Measurements from ENCODE around the gene RGS3.

Gene RGS3

GRCh38 chr9:113584428-113585084, 121.0 kb downstream of the RGS3 start:
- no peak overlapping the region for H2BK5ac ChIP-seq (ENCODE audit: low read length)
- no peak overlapping the region for H2BK120ac ChIP-seq (ENCODE audit: low read depth, low read length)
- no peak overlapping the region for H3K9ac ChIP-seq (ENCODE audit: low read depth, low read length, poor library complexity)
- no peak overlapping the region for H2BK15ac ChIP-seq (ENCODE audit: low read length)
- H3K14ac ChIP-seq (ENCODE audit: low read length): no peak overlapping the region
- no peak overlapping the region for H2AK5ac ChIP-seq (ENCODE audit: low read depth, low read length)
- H3K79me1 ChIP-seq (ENCODE audit: low read depth, low read length): no peaks in the 10 kb centered on the region
- H4K8ac ChIP-seq (ENCODE audit: low read depth, low read length): no peak overlapping the region
- peaks cover 1 to 6% of the 10 kb centered on the region in 2 donors for H3K36me3 ChIP-seq (replicated peaks in 1 of 2; ENCODE audit: control insufficient read depth in 2 of 2, insufficient read depth in 2 of 2, low read length in 2 of 2)
- no peaks in the 10 kb centered on the region for H3K9me3 ChIP-seq (replicated peaks in 1 of 2; ENCODE audit: control insufficient read depth in 2 of 2, insufficient read depth in 1 of 2, low read depth in 1 of 2, low read length in 2 of 2)
- H3K18ac ChIP-seq (ENCODE audit: low read length): no peak overlapping the region
- no peak overlapping the region for H3K4me2 ChIP-seq (ENCODE audit: insufficient read depth, low read length, poor library complexity, severe bottlenecking)
- no peak overlapping the region for H3K23ac ChIP-seq (ENCODE audit: low read depth, low read length, poor library complexity)
- no peak overlapping the region for H3K27ac ChIP-seq (replicated peaks; ENCODE audit: low read length)
- no peak overlapping the region for H2BK12ac ChIP-seq (ENCODE audit: low read length)
- no peak overlapping the region for H3K4me3 ChIP-seq (ENCODE audit: low read length in 2 of 2)
- H3K4ac ChIP-seq (ENCODE audit: low read length): no peak overlapping the region
- no peaks in the 10 kb centered on the region for H3K27me3 ChIP-seq (ENCODE audit: control insufficient read depth in 3 of 3, insufficient read depth in 3 of 3, low read depth in 1 of 3, low read length in 3 of 3)
- H2AFZ ChIP-seq (ENCODE audit: low read length): no peak overlapping the region
- peaks cover 5 to 12% of the 10 kb centered on the region in 2 donors for H3K4me1 ChIP-seq (ENCODE audit: control insufficient read depth in 2 of 2, insufficient read depth in 1 of 2, low read depth in 1 of 2, low read length in 2 of 2)
- no peak overlapping the region for H4K91ac ChIP-seq (ENCODE audit: low read depth, low read length, poor library complexity)
- WGBS, 2 donors (ENCODE audit: extremely low coverage in 2 of 2, insufficient read length in 2 of 2, insufficient replicate concordance in 1 of 2): no CpG with 5 or more reads among the region's 5 CpGs
- no peak for DNase-seq (ENCODE audit: low spot score)

- Histone ChIP-seq H3K9me3 (replicated peaks in 1 of 2; ENCODE audit: control insufficient read depth in 2 of 2, insufficient read depth in 1 of 2, low read depth in 1 of 2, low read length in 2 of 2) (no peaks in the 10 kb centered on the region), H3K27ac (replicated peaks; ENCODE audit: low read length) (no peak overlapping the region), H3K4me3 (ENCODE audit: low read length in 2 of 2) (no peak overlapping the region), H2AK5ac (ENCODE audit: low read depth, low read length) (no peak overlapping the region), H3K4me1 (ENCODE audit: control insufficient read depth in 2 of 2, insufficient read depth in 1 of 2, low read depth in 1 of 2, low read length in 2 of 2) (peaks cover 3 to 12% of the 10 kb centered on the region in 2 donors), H3K79me1 (ENCODE audit: low read depth, low read length) (no peaks in the 10 kb centered on the region), H3K4me2 (ENCODE audit: insufficient read depth, low read length, poor library complexity, severe bottlenecking) (no peak overlapping the region), H2BK120ac (ENCODE audit: low read depth, low read length) (no peak overlapping the region), H3K27me3 (ENCODE audit: control insufficient read depth in 3 of 3, insufficient read depth in 3 of 3, low read depth in 1 of 3, low read length in 3 of 3) (no peaks in the 10 kb centered on the region), H3K4ac (ENCODE audit: low read length) (no peak overlapping the region), H2BK5ac (ENCODE audit: low read length) (no peak overlapping the region), H3K18ac (ENCODE audit: low read length) (no peak overlapping the region), H3K9ac (ENCODE audit: low read depth, low read length, poor library complexity) (no peak overlapping the region), H3K14ac (ENCODE audit: low read length) (no peak overlapping the region), H4K91ac (ENCODE audit: low read depth, low read length, poor library complexity) (no peak overlapping the region), H2BK12ac (ENCODE audit: low read length) (no peak overlapping the region), H4K8ac (ENCODE audit: low read depth, low read length) (no peak overlapping the region), H2BK15ac (ENCODE audit: low read length) (no peak overlapping the region), H2AFZ (ENCODE audit: low read length) (no peak overlapping the region), H3K36me3 (replicated peaks in 1 of 2; ENCODE audit: control insufficient read depth in 2 of 2, insufficient read depth in 2 of 2, low read length in 2 of 2) (peaks cover 1 to 6% of the 10 kb centered on the region in 2 donors), H3K23ac (ENCODE audit: low read depth, low read length, poor library complexity) (no peak overlapping the region)
- no CpG with 5 or more reads among the region's 4 CpGs for WGBS, 2 donors (ENCODE audit: extremely low coverage in 2 of 2, insufficient read length in 2 of 2, insufficient replicate concordance in 1 of 2)
- DNase-seq (ENCODE audit: low spot score): no peak
Measured at GRCh38 chr9:113585085-113585442, 121.5 kb downstream of the RGS3 start.

- Histone ChIP-seq H3K36me3 (replicated peaks in 1 of 2; ENCODE audit: control insufficient read depth in 2 of 2, insufficient read depth in 2 of 2, low read length in 2 of 2) (peaks cover 1 to 6% of the 10 kb centered on the region in 2 donors), H3K79me1 (ENCODE audit: low read depth, low read length) (no peaks in the 10 kb centered on the region), H2BK12ac (ENCODE audit: low read length) (no peak overlapping the region), H3K4ac (ENCODE audit: low read length) (no peak overlapping the region), H2BK120ac (ENCODE audit: low read depth, low read length) (no peak overlapping the region), H4K91ac (ENCODE audit: low read depth, low read length, poor library complexity) (no peak overlapping the region), H4K8ac (ENCODE audit: low read depth, low read length) (no peak overlapping the region), H2BK5ac (ENCODE audit: low read length) (no peak overlapping the region), H3K23ac (ENCODE audit: low read depth, low read length, poor library complexity) (no peak overlapping the region), H2AK5ac (ENCODE audit: low read depth, low read length) (no peak overlapping the region), H3K4me3 (ENCODE audit: low read length in 2 of 2) (no peak overlapping the region), H3K27me3 (ENCODE audit: control insufficient read depth in 3 of 3, insufficient read depth in 3 of 3, low read depth in 1 of 3, low read length in 3 of 3) (no peaks in the 10 kb centered on the region), H3K9ac (ENCODE audit: low read depth, low read length, poor library complexity) (no peak overlapping the region), H3K14ac (ENCODE audit: low read length) (no peak overlapping the region), H3K4me2 (ENCODE audit: insufficient read depth, low read length, poor library complexity, severe bottlenecking) (no peak overlapping the region), H2AFZ (ENCODE audit: low read length) (no peak overlapping the region), H3K4me1 (ENCODE audit: control insufficient read depth in 2 of 2, insufficient read depth in 1 of 2, low read depth in 1 of 2, low read length in 2 of 2) (peaks cover 3 to 12% of the 10 kb centered on the region in 2 donors), H3K27ac (replicated peaks; ENCODE audit: low read length) (no peak overlapping the region), H2BK15ac (ENCODE audit: low read length) (no peak overlapping the region), H3K18ac (ENCODE audit: low read length) (no peak overlapping the region), H3K9me3 (replicated peaks in 1 of 2; ENCODE audit: control insufficient read depth in 2 of 2, insufficient read depth in 1 of 2, low read depth in 1 of 2, low read length in 2 of 2) (no peaks in the 10 kb centered on the region)
- no CpG with 5 or more reads among the region's 2 CpGs for WGBS, 2 donors (ENCODE audit: extremely low coverage in 2 of 2, insufficient read length in 2 of 2, insufficient replicate concordance in 1 of 2)
- no peak for DNase-seq (ENCODE audit: low spot score)
Measured at GRCh38 chr9:113585555-113585954, 122.0 kb downstream of the RGS3 start.

- peak overlapping the region; percentile 1 for H3K23ac ChIP-seq (ENCODE audit: low read depth, low read length, poor library complexity)
- peaks cover 1 to 6% of the 10 kb centered on the region in 2 donors for H3K36me3 ChIP-seq (replicated peaks in 1 of 2; ENCODE audit: control insufficient read depth in 2 of 2, insufficient read depth in 2 of 2, low read length in 2 of 2)
- no peaks in the 10 kb centered on the region for H3K27me3 ChIP-seq (ENCODE audit: control insufficient read depth in 3 of 3, insufficient read depth in 3 of 3, low read depth in 1 of 3, low read length in 3 of 3)
- no peak overlapping the region for H3K4ac ChIP-seq (ENCODE audit: low read length)
- peak overlapping the region; percentile 36 for H2AK5ac ChIP-seq (ENCODE audit: low read depth, low read length)
- no peak overlapping the region for H4K8ac ChIP-seq (ENCODE audit: low read depth, low read length)
- no CpG with 5 or more reads among the region's 14 CpGs for WGBS, 2 donors (ENCODE audit: extremely low coverage in 2 of 2, insufficient read length in 2 of 2, insufficient replicate concordance in 1 of 2)
- peak overlapping the region; percentile 39 for H2BK5ac ChIP-seq (ENCODE audit: low read length)
- DNase-seq (ENCODE audit: low spot score): no peak
- H2BK15ac ChIP-seq (ENCODE audit: low read length): no peak overlapping the region
- no peak overlapping the region for H2BK120ac ChIP-seq (ENCODE audit: low read depth, low read length)
- no peak overlapping the region for H3K4me3 ChIP-seq (ENCODE audit: low read length in 2 of 2)
- H4K91ac ChIP-seq (ENCODE audit: low read depth, low read length, poor library complexity): no peak overlapping the region
- H3K4me2 ChIP-seq (ENCODE audit: insufficient read depth, low read length, poor library complexity, severe bottlenecking): no peak overlapping the region
- no peaks in the 10 kb centered on the region for H3K79me1 ChIP-seq (ENCODE audit: low read depth, low read length)
- peak overlapping the region; percentile 5 for H3K18ac ChIP-seq (ENCODE audit: low read length)
- H3K9ac ChIP-seq (ENCODE audit: low read depth, low read length, poor library complexity): no peak overlapping the region
- H3K14ac ChIP-seq (ENCODE audit: low read length): no peak overlapping the region
- peaks cover 7 to 19% of the 10 kb centered on the region in 2 donors for H3K4me1 ChIP-seq (ENCODE audit: control insufficient read depth in 2 of 2, insufficient read depth in 1 of 2, low read depth in 1 of 2, low read length in 2 of 2)
- H2AFZ ChIP-seq (ENCODE audit: low read length): peak overlapping the region; percentile 58
- no peak overlapping the region for H2BK12ac ChIP-seq (ENCODE audit: low read length)
- H3K27ac ChIP-seq (replicated peaks; ENCODE audit: low read length): no peak overlapping the region
- no peaks in the 10 kb centered on the region for H3K9me3 ChIP-seq (replicated peaks in 1 of 2; ENCODE audit: control insufficient read depth in 2 of 2, insufficient read depth in 1 of 2, low read depth in 1 of 2, low read length in 2 of 2)
Measured at GRCh38 chr9:113587471-113588031, 124.0 kb downstream of the RGS3 start.
